ENCODE results near the gene MAPKAP1. TPM values are rescaled to one million over a fixed set of nuclear protein-coding genes. Genes with fewer than 3 reads are reported as not detected.

Gene MAPKAP1
- total and polyA plus RNA-seq, 2 of the 13 experiments (the other 11 are each of a cell fraction or from before 2014, with no cell fraction given), result 45.0 to 64.3 TPM

DNA sequence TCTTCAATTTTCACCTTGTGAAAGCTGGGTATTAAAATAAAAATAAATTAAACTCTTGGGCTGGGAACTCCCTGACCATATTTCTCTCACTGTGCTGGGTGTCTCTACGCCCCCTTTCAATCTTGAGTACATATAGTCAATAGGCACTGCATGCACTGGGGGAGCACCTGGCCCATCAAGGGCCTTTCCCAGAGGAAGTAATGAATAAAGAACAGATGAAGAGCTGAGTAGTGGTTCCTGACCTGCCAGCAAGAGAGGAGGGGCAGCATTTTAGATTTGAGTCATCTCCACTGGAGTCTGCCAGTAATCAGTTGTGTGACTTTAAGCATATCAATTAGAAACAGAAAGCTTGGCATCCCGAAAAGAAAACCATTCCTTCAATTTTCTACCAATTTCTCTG, 6.2 kb downstream of the MAPKAP1 start (continued):
- TF ChIP-seq, protein P1, sequence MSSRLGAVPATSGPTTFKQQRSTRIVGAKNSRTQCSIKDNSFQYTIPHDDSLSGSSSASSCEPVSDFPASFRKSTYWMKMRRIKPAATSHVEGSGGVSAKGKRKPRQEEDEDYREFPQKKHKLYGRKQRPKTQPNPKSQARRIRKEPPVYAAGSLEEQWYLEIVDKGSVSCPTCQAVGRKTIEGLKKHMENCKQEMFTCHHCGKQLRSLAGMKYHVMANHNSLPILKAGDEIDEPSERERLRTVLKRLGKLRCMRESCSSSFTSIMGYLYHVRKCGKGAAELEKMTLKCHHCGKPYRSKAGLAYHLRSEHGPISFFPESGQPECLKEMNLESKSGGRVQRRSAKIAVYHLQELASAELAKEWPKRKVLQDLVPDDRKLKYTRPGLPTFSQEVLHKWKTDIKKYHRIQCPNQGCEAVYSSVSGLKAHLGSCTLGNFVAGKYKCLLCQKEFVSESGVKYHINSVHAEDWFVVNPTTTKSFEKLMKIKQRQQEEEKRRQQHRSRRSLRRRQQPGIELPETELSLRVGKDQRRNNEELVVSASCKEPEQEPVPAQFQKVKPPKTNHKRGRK (CRISPR knock-in tag; IDR thresholded peaks at IDR 0.05), result no peak
- no peak for TF ChIP-seq ZFP41 (CRISPR knock-in tag; IDR thresholded peaks at IDR 0.05; ENCODE audit: borderline replicate concordance)
- TF ChIP-seq TARDBP (CRISPR knock-in tag; IDR thresholded peaks at IDR 0.05), result no peak

DNA sequence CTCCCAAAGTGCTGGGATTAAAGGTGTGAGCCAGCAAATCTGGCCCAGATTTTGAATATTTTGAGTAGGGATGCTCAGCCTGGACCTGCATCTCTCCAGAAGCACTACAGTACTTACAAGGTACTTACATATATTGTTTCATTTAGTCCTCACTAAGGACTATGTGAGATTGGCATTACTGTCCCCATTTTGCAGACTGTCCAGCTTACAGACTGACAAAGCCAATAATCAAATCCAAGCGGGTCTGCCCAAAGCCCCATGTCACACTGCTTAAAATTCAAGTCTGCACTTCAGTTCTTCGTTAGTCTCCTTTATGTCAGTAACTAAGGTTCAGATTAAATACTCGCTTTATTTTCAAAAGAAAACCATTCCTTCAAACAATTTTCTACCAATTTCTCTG, 7.1 kb downstream of the MAPKAP1 start:
- ATAC-seq, result no peak
- no peak overlapping the region for H3K27ac ChIP-seq (ENCODE audit: extremely low read length, insufficient read depth, low read length)
- peaks cover 2% of the 10 kb centered on the region; the same call in 1 of the 2 replicates for H4K20me1 ChIP-seq (ENCODE audit: insufficient read depth, low read length)
- no peak overlapping the region for H3K9ac ChIP-seq (ENCODE audit: insufficient read depth, low read depth, low read length)
- WGBS (ENCODE audit: low lambda C conversion rate), result over 99% methylated on average over 3 of the region's 3 CpGs
- no peak for FAIRE-seq
- intact Hi-C loops (cut with micrococcal nuclease; ENCODE audit: unreplicated experiment) (loop anchor here (10.0 kb wide), 1 partner anchor 45 kb away; no protein-coding TSS in a partner anchor), in situ Hi-C loops (cut with HindIII; ENCODE audit: extremely low pct_ligation_motif_present, low pct_unique_long_range_greater_than_20kb) (no loop called here)
- H2AFZ ChIP-seq (ENCODE audit: low read length), result no peak overlapping the region
- H3K4me1 ChIP-seq (ENCODE audit: insufficient read depth, low read length), result peaks cover 25% of the 10 kb centered on the region
- H3K9me3 ChIP-seq (ENCODE audit: low read length), result no peaks in the 10 kb centered on the region
- ChIA-PET POLR2A (no interaction called here), CTCF (ENCODE audit: low intra/inter-chr PET ratio, low total read pairs) (no interaction called here)
- BruUV-seq (replicated peaks), result no TSS peak
- H3K79me2 ChIP-seq (ENCODE audit: insufficient read depth, low read length), result peaks cover 34% of the 10 kb centered on the region
- H3K4me3 ChIP-seq (replicated peaks in 1 of 3; ENCODE audit: insufficient read depth in 1 of 3, low read depth in 2 of 3, low read length in 3 of 3), result no peak overlapping the region
- no peaks in the 10 kb centered on the region for H3K27me3 ChIP-seq (ENCODE audit: control insufficient read depth in 1 of 2, insufficient read depth in 2 of 2, low read length in 2 of 2)
- no peaks in the 10 kb centered on the region; a peak in 1 of 5 replicates for H3K36me3 ChIP-seq (replicated peaks in 1 of 2; ENCODE audit: control insufficient read depth in 1 of 2, insufficient read depth in 2 of 2, low read length in 2 of 2)
- no peak overlapping the region for H3K4me2 ChIP-seq (ENCODE audit: low read depth, low read length)
- no peak for DNase-seq (ENCODE audit: low spot score)
- TF ChIP-seq SNAPC2 (CRISPR knock-in tag; IDR thresholded peaks at IDR 0.05), result no peak
- no peak for TF ChIP-seq CC2D1A (CRISPR knock-in tag; IDR thresholded peaks at IDR 0.05)
- no peak for TF ChIP-seq SPEN (CRISPR knock-in tag; IDR thresholded peaks at IDR 0.05; ENCODE audit: low read depth)
- TF ChIP-seq ZNF264 (CRISPR knock-in tag; IDR thresholded peaks at IDR 0.05), result no peak
- no peak for TF ChIP-seq ZNF513 (CRISPR knock-in tag; conservative IDR thresholded peaks at IDR 0.05)
- no peak for TF ChIP-seq DPF2 (CRISPR knock-in tag; IDR thresholded peaks at IDR 0.05; ENCODE audit: borderline replicate concordance, low read depth)
- TF ChIP-seq RFXANK (CRISPR knock-in tag; IDR thresholded peaks at IDR 0.05), result no peak
- no peak for TF ChIP-seq IRX3 (CRISPR knock-in tag; IDR thresholded peaks at IDR 0.05; ENCODE audit: borderline replicate concordance, low read depth)
- TF ChIP-seq MAFF (IDR thresholded peaks at IDR 0.05; ENCODE audit: low read depth, low read length), result no peak
- no peak for TF ChIP-seq IRF1 (CRISPR knock-in tag; IDR thresholded peaks at IDR 0.05; ENCODE audit: low read depth)
- TF ChIP-seq ATF1 (CRISPR knock-in tag; IDR thresholded peaks at IDR 0.05), result no peak
- TF ChIP-seq ZNF205 (CRISPR knock-in tag; IDR thresholded peaks at IDR 0.05), result no peak
- no peak for TF ChIP-seq ZNF775 (CRISPR knock-in tag; IDR thresholded peaks at IDR 0.05; ENCODE audit: borderline replicate concordance)
- TF ChIP-seq, protein P2, sequence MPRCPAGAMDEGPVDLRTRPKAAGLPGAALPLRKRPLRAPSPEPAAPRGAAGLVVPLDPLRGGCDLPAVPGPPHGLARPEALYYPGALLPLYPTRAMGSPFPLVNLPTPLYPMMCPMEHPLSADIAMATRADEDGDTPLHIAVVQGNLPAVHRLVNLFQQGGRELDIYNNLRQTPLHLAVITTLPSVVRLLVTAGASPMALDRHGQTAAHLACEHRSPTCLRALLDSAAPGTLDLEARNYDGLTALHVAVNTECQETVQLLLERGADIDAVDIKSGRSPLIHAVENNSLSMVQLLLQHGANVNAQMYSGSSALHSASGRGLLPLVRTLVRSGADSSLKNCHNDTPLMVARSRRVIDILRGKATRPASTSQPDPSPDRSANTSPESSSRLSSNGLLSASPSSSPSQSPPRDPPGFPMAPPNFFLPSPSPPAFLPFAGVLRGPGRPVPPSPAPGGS (CRISPR knock-in tag; IDR thresholded peaks at IDR 0.05), result no peak
- no peak for TF ChIP-seq E2F2 (CRISPR knock-in tag; IDR thresholded peaks at IDR 0.05; ENCODE audit: borderline replicate concordance)
- no peak for TF ChIP-seq PCBP1 (IDR thresholded peaks at IDR 0.05; ENCODE audit: borderline replicate concordance, low read depth, low read length)

Measured in HepG2 (cell line).